GM19035 (cell line): Measurements from ENCODE around the gene IFI35.
"Not testable (repeated sequence)": the region's sequence is repeated elsewhere in the genome, so short reads cannot be mapped to it uniquely, and the experiment has no call there.

Experiments used
- ATAC-seq: cut with Tn5 transposase; IDR thresholded peaks from one replicate; pipeline ENCODE4 v1.9.1; 2021; ENCODE audit not compliant: unreplicated experiment

The IFI35 gene

DNA sequence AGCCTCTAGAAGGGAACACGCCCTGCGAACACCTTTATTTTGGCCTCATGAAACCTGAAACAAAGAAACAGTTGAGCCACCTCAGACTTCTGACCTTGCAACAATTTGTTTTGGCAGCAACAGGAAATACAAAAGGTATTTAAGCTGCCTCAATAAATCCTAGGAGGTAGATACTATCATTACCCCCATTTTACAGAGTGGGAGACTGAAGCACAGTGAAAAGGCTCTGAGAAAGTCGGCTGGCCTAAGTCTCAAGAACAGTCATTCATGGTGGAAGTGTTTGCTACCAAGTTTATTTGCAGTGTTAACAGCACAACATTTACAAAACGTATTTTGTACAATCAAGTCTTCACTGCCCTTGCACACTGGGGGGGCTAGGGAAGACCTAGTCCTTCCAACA is 37.4 kb downstream of the IFI35 start:
- ATAC-seq: no peak

DNA sequence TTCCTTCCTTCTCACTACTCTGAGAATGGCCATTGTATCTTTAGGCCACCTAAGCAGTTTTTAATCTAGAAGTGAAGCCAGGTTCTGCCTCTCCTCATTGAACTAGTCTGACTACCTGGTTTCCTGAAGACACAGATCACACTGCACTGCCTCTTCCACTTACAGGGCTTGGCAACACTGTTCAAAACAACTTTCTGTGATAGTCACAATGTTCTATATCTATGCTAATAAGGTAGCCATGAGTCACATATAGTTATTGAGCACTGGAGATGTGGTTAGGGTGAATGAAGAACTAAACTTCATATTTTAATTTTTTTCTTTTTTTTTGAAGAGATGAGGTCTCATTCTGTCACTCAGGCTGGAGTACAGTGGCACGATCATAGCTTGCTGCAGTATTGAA is 45.4 kb downstream of the IFI35 start:
- ATAC-seq: no peak

DNA sequence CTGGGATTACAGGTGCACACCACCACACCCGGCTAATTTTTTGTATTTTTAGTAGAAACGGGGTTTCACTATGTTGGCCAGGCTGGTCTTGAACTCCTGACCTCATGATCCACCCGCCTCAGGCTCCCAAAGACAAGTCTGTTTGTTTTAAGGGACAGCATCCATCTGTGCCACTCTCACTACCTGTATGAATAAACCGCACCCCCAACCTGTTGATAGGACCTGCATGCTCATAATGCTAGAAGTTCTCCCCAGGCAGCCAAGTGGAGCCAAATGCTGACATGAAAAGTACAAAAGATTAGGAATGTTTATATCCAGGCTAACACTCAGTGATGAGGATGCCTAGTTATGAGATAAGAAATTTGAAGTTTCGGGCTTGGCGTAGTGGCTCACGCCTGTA is 46.4 kb downstream of the IFI35 start:
- ATAC-seq: not testable (repeated sequence)

DNA sequence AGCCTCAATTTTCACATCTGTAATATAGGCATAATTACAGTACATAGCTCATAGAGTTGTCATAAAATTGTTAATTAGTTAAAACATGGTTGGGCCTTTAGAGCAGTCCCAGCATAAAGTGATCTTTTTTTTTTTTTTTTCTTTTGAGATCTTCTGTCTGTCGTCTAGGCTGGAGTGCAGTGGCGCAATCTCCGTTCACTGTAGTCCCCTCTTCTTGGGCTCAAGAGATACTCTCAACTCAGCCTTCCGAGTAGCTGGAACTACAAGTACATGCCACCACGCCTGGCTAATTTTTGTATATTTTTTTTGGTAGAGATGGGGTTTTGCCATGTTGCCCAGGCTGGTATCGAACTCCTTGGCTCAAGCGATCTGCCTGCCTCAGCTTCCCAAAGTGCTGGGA is 49.5 kb downstream of the IFI35 start:
- ATAC-seq: no peak

DNA sequence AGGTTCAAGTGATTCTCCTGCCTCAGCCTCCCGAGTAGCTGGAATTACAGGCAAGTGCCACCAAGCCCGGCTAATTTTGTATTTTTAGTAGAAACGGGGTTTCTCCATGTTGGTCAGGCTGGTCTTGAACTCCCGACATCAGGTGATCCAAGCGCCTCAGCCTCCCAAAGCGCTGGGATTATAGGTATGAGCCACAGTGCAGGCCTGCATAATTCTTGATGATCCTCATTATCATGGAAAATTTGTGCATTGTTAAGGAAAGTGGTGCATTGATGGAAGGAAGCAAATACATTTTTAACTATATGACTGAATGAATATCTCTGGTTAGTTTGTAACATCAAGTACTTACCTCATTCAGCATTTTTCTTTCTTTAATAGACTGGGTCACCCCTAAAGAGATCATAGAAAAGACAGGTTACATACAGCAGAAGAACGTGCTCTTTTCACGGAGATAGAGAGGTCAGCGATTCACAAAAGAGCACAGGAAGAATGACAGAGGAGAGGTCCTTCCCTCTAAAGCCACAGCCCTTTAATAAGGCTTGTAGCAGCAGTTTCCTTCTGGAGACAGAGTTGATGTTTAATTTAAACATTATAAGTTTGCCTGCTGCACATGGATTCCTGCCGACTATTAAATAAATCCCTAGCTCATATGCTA is 56.5 kb downstream of the IFI35 start:
- ATAC-seq: no peak
